ENCODE measurements around the gene SPATS2.

SPATS2 gene

GRCh38 chr12:49560695-49561094 is 193.4 kb downstream of the SPATS2 start:
- no peak for DNase-seq

DNA sequence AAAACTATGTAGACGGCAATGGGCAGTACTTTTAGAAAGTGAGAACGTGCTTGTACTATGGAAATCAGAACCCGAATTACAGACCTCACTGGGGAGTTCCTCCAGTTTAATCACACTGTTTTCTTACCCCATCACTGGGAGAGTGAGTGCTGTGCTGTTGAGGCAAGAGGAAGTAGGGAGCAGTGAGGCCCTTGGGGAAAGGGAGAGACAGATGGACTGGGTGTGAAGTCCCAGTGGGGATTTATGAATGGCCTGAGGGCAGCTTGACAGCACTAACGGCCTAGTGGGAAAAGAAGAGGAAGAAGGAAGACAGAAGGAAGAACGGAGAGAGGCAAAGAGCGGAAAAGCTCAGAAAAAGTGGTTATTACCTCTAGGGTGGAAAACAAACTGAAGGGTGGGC is 195.0 kb downstream of the SPATS2 start:
- no peak for DNase-seq

GRCh38 chr12:49562831-49563230 is 195.6 kb downstream of the SPATS2 start:
- DNase-seq: no peak

- no peak for DNase-seq
These were observed 196.9 kb downstream of the SPATS2 start for GRCh38 chr12:49563951-49564685.

GRCh38 chr12:49564686-49565405 is 197.6 kb downstream of the SPATS2 start:
- DNase-seq: no peak

GRCh38 chr12:49565406-49566265 is 198.4 kb downstream of the SPATS2 start:
- no peak for DNase-seq

DNA sequence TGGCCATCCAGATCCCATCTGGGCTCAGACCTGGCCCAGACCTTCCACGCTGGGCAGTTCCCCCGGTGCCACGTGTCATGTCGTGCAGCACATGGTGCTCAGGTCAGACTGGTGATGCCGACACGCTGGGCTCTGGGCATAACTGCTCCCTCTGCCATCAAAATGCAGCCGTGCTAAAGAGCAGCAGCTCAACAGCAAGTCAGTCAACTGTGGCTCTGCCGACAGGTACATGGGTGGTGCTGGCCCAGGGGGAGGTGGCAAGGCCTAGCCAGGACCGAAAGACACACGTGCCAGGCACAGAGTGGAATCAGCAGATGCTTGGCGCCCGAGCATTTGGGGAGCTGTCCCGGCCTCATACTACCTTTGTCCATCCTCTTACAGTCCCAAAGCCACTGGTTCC is 199.1 kb downstream of the SPATS2 start:
- no peak for DNase-seq

DNA sequence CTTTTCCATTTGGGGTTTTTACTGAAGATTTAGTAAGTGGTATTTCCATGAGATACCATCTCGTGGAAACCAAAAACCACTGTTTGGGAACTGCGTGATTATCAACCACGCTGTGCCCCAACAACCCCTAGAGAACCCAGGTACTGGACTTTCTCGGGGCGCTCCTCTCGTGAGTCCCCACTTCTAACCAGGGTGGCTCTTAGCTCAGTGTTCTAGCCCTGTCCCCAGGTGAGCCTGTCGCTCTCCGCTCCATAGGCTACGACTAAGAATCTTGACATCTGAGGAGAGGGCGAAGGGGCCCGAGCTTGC is 200.0 kb downstream of the SPATS2 start:
- DNase-seq: no peak

DNA sequence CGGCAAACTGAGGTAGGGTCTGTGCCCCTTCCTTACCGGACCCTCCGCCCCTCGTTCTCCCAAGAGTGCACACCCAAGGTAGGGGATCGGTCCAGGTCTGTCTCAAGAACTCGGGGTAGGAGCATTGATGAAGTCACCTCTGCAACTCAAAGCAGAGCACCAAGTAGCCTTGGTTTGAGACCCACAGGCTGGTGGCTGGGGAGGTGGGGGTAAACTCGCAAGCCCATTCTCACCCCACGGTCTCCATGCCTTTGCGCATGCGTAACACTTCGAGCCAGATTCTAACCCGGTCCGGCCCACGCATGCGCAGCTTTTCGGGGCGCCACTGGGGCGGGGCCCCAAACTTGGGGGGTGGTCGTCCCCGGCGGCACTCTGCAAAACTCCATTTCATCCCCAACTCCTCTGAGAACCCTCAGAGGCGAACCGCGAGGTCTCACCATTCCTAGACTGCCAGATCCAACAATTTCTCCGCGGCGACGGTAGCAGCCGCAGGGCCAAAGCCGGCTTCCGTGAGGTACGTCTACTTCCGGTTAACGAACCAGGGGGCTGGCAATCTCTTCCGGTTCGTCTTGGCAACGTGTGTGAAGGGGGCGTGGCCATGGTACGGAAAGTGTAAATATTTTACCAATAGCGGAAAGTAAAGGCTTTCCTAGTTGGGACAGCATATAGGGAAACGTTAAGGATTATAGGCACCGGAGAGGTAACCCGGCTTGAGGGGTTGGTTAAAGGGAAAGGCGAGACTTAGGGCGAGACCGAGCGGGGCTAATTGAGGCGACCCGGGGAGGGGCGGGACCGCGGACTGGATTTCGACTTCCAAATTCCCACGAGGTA is 200.6 kb downstream of the SPATS2 start, which contains the start of gene MCRS1:
Gene MCRS1, minus strand, starts transcription at position 532 of the 831 bp plus-strand sequence. CDS start 1,411 bp downstream, outside the sequence.
- peak; percentile 80 for DNase-seq

DNA sequence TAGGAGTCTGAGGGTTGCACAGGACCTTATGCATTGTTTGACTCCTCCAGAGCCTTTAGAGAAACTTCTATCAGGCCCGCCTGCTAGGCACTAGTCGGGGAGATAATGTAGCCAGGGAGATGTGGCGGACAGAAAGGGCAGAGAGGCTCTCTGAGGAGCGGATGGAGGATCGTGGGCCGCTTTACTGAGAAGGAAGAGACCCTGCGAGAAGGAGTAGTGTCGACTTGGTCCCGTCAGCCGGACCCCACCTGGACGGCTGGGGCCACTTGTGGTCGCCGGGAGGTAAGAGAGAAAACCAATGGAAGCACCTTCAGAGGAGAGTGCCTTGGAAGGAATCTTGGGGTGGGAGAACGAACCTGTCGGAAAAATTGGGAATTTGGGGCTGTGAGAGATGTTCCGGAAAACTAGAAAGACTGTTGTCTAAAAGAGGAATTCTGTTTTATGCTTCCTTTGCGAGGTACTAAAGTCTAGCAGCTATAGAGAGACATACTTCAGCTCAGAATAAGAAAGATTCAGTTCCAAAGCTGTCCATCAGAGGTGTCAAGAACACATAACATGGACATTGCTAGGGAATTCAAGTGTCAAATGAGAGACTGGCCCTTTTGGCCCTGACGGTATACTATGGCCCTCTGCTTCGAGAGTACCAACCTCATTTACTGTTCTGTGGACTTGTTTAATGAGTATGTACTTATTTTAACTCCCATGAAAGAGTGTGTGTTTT is 201.3 kb downstream of the SPATS2 start:
- no peak for DNase-seq
